Mucosa of rectum (tissue), 2 donors: ENCODE data around the gene CALB2.
"Not testable (repeated sequence)": the region's sequence is repeated elsewhere in the genome, so short reads cannot be mapped to it uniquely, and the experiment has no call there.

Source experiments
- H3K27ac ChIP-seq, 2 donors: one replicate each; pipeline ENCODE4 v1.7.0; 2013; ENCODE audit warnings: inconsistent platforms in 2 of 2, low read depth in 2 of 2, low read length in 2 of 2
- H3K27me3 ChIP-seq, 2 donors: one replicate each; pipeline ENCODE4 v1.7.0; 2013; ENCODE audit warnings: low read length in 2 of 2; ENCODE audit not compliant: control insufficient read depth in 2 of 2, insufficient read depth in 2 of 2
- H3K36me3 ChIP-seq, 2 donors: one replicate each; pipeline ENCODE4 v1.7.0; 2013; ENCODE audit warnings: low read length in 2 of 2; ENCODE audit not compliant: control insufficient read depth in 2 of 2, insufficient read depth in 2 of 2
- H3K4me1 ChIP-seq, 2 donors: one replicate each; pipeline ENCODE4 v1.7.0; 2013; ENCODE audit warnings: low read length in 2 of 2, mild to moderate bottlenecking in 1 of 2; ENCODE audit not compliant: control insufficient read depth in 2 of 2, insufficient read depth in 2 of 2
- H3K4me3 ChIP-seq, 2 donors: one replicate each; pipeline ENCODE4 v1.7.0; 2013; ENCODE audit warnings: low read length in 2 of 2
- H3K9ac ChIP-seq, 2 donors: one replicate each; pipeline ENCODE4 v1.7.0; 2013; ENCODE audit warnings: low read length in 2 of 2, low read depth in 1 of 2, mild to moderate bottlenecking in 1 of 2
- H3K9me3 ChIP-seq, 2 donors: one replicate each; pipeline ENCODE4 v1.7.0; 2013; ENCODE audit warnings: low read length in 2 of 2; ENCODE audit not compliant: control insufficient read depth in 2 of 2
- donor health status: healthy.
- donor health status: Normal muscosa, but diverticular disease.

The CALB2 gene

DNA sequence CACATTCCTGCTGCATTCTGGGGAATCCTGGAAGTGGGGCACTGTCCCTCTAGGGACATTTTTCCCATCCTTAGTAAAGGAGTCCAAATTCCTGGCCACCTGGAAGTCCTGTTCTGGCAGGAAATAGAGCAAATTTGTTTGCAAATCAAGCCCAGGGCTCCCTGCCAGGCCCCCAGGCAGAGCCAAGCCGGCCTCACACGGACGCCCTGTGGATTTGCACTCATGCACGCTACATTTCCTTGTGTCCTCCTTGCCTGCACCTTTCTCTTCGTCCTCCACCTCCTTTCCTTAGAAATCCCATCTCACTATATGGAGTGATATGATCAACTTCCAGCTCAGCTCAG is 7.0 kb upstream of the CALB2 start:
- Histone ChIP-seq H3K36me3 (no peaks in the 10 kb centered on the region), H3K4me1 (no peaks in the 10 kb centered on the region), H3K27ac (no peak overlapping the region), H3K27me3 (no peaks in the 10 kb centered on the region), H3K9ac (no peak overlapping the region), H3K9me3 (no peaks in the 10 kb centered on the region), H3K4me3 (no peak overlapping the region)

DNA sequence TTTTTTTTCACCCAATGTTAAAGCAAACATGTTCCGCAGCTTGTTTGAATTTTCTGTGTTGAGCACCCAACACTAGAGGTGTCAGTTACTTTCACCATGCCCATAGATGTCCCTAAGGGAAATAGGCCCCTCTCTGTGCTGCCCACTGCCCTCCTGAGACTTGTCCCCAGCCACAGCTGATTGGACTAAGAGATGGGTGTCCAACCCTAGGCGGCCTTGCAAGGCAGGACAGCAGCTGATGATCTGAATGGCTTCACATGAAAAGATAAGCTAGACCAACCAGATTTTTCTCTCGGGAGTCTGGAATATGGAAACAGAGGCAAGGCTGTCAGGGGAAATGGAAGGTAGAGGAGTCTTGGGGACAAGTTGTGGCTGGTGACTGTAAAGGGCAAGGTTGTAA is 6.1 kb upstream of the CALB2 start:
- Histone ChIP-seq H3K36me3 (no peaks in the 10 kb centered on the region), H3K4me1 (no peaks in the 10 kb centered on the region), H3K9ac (no peak overlapping the region), H3K27me3 (no peaks in the 10 kb centered on the region), H3K4me3 (no peak overlapping the region), H3K9me3 (no peaks in the 10 kb centered on the region), H3K27ac (no peak overlapping the region)

DNA sequence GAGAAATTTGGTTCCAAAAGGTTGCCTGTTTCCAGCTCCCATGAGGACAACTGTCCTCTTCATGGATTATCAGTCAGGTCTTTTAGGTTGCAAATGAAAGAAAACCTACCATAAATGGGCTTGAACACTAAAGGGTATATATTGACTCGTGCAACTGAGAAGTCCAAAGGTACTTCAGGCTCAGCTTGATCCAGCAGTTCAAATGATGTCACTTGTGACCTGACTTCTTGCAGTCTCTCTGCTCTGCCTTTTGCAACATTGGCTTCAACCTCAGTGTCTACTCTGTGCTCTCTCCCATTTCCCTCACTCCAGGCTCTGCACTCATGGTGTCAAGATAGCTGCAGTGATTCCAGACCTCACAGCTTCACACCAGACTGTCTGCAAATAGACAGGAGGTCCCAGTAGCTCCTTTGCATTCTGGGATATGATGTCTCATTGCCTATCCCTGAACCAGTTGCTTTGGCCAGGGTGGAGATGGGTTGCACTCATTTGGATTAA is 5.5 kb upstream of the CALB2 start:
- no peaks in the 10 kb centered on the region for H3K4me1 ChIP-seq
- no peaks in the 10 kb centered on the region for H3K9me3 ChIP-seq
- no peak overlapping the region for H3K9ac ChIP-seq
- H3K27ac ChIP-seq = no peak overlapping the region
- H3K4me3 ChIP-seq = no peak overlapping the region
- H3K27me3 ChIP-seq = no peaks in the 10 kb centered on the region
- no peaks in the 10 kb centered on the region for H3K36me3 ChIP-seq

DNA sequence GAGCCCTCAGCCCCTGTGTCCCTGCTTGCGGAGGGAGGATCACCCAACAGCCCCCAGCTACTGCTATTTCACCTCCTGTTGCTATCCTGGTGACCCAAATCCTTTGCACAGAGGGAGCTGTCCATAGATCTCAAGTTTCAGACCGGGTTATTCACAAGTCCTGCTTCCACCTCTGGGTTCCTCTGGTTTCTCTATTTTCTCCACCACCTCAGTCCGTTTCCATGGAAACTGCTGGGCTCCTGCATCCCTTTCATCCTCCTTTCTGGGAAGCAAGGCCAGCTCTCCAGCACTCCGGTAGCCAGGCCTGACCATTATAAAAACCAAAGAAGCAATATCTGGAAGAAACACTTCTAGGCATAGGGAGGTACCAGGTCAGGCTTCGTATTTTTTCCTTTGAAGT is 4.8 kb upstream of the CALB2 start:
- Histone ChIP-seq H3K27me3 (peaks cover under 1 to 3% of the 10 kb centered on the region in 2 donors), H3K4me3 (no peak overlapping the region), H3K9me3 (no peaks in the 10 kb centered on the region), H3K36me3 (no peaks in the 10 kb centered on the region), H3K9ac (no peak overlapping the region), H3K27ac (no peak overlapping the region), H3K4me1 (peaks cover 0 to 5% of the 10 kb centered on the region in 2 donors)

DNA sequence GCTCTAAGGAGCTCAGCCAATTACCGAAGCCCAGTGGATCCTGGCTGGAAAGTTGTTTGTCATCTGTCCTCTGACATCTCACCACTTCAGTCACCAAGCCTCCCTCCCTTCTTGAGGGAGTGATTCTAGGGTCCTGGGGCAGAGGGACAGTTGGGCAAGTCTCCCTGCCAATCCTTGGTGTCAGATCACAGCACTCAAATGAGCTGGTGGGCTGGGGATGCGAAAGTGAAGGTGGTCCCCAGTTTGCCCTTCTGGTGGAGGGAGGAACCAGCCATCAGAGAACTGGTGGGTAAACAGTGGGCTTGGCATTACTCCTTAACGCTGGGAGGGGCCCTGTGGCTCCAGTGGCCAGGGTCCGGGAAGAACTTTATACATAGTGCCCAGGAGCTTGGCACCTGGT is 4.4 kb upstream of the CALB2 start:
- H3K4me1 ChIP-seq = peaks cover 0 to 6% of the 10 kb centered on the region in 2 donors
- no peak overlapping the region for H3K27ac ChIP-seq

DNA sequence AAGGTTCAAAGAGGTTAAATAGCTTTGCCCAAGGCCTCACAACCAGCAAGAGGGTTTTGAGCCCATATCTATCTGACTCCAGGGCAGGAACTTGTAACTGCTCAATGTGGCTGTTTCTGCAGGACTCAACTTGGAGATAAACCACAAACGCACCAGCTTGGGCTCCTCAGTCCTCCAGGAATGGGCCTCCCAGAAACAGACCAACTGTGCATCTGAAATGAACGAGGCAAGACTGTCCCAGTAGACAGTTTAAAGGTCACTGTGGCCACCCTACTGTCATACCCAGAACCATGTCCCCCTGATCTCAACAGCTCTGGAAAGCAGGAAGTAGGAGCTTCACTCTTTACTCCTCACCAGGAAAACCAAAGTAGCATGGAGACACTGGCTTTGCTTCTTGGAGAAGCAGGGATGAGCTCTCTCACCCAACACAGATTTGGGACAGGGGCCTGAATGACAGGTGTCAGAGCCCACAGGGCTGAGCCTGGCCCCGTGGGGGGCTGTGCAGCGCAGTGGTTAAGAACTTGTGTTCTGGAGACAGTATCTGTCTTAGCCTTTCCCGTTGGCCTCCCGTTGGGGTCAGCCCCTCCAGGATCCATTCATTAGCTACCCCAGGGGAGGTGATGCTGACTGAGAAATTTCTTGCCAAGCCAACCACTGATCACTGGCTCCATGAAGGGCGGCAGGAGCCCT is 2.3 kb upstream of the CALB2 start:
- H3K36me3 ChIP-seq = no peaks in the 10 kb centered on the region
- H3K27ac ChIP-seq = no peak overlapping the region
- H3K9me3 ChIP-seq = no peaks in the 10 kb centered on the region
- H3K9ac ChIP-seq = no peak overlapping the region
- H3K27me3 ChIP-seq = peaks cover 7 to 14% of the 10 kb centered on the region in 2 donors
- peaks cover 0 to 6% of the 10 kb centered on the region in 2 donors for H3K4me1 ChIP-seq
- H3K4me3 ChIP-seq = no peak overlapping the region

More for the DNA sequence above, 4.4 kb upstream of the CALB2 start:
- H3K36me3 ChIP-seq = no peaks in the 10 kb centered on the region
- H3K27me3 ChIP-seq = peaks cover 4 to 7% of the 10 kb centered on the region in 2 donors
- H3K9me3 ChIP-seq = no peaks in the 10 kb centered on the region
- H3K4me3 ChIP-seq = no peak overlapping the region
- no peak overlapping the region for H3K9ac ChIP-seq

DNA sequence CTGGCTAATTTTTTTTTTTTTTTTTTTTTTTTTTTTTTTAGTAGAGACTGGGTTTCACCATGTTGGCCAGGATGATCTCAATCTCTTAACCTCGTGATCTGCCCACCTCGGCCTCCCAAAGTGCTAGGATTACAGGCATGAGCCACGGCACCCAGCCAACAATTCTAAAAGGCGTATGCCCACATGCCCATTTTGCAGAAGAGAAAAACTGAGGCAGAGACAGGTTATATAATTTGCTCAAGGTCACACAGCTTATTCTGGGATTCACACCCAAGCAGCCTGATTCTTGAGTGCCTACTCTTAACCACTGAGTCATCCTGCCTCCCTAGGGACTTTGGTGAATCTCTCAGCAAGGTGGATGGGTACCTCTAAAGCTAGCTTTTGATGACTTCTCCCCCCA is 1.6 kb upstream of the CALB2 start:
- not testable (repeated sequence) for H3K4me1 ChIP-seq, H3K9ac ChIP-seq, H3K36me3 ChIP-seq, H3K9me3 ChIP-seq, H3K4me3 ChIP-seq, H3K27ac ChIP-seq
- peaks cover 7 to 14% of the 10 kb centered on the region in 2 donors for H3K27me3 ChIP-seq

DNA sequence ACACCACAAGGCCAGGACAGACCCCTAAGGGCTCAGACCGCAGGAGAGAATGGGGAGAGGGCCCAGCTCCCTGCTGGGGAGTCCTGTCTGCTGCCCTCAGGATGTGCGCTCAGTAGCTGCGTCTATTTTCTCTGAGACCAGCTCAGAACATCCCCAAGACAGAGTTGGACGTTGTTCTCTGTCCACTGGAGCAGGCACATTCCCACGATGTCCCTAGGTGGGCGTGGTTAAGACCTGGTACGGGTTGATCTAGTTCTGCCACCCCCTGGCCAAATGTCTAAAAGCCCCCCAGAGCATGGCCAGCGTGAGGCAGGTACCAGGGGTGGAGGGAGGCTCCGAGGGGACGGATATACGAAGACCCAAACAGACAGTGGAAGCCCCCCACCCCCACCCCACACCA is 842 bp upstream of the CALB2 start:
- Histone ChIP-seq H3K36me3 (no peaks in the 10 kb centered on the region), H3K4me1 (peaks cover 0 to 6% of the 10 kb centered on the region in 2 donors), H3K9ac (no peak overlapping the region), H3K9me3 (no peaks in the 10 kb centered on the region), H3K27ac (no peak overlapping the region), H3K27me3 (peaks cover 7 to 14% of the 10 kb centered on the region in 2 donors), H3K4me3 (no peak overlapping the region)

DNA sequence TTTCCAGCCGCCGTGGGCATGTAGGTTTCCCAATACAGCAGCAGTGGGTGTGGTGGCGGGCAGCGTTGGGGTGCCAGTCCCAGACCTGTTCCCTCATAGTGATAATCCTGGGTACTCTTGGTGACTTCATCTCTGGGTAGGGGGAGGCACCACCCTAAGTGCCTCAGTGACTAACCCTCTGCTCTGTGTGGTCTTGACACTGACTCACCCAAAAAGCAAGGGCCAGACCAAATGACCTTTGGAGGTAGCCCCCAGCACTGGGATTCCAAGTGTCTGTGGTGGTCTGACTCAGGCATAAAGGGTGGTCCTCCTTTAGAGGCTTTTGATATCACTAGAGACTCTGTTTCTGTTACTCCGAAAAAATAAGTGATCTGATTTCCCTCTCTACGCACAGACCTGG is 908 bp downstream of the CALB2 start:
- H3K9ac ChIP-seq = no peak overlapping the region
- peaks cover 7 to 14% of the 10 kb centered on the region in 2 donors for H3K27me3 ChIP-seq
- no peaks in the 10 kb centered on the region for H3K9me3 ChIP-seq

DNA sequence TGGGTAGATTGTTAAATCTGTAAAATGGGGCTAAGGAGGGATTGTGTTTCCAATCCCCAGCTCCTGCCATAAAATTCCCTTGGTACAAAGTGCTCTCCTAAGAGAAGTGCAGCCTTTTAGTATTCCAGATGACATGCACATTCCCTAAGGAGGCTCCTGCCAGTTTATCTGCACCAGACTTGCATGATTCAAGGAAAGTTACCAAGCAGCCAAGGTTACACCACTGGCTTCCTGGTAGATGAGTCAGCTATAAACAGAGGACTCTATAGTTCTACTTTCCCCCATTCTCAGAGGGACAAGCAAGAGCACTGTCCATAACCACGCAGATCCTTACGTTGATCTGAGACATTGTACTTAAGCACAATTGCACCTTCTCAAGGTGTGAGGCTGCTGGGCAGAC is 1.9 kb downstream of the CALB2 start:
- Histone ChIP-seq H3K4me3 (no peak overlapping the region), H3K36me3 (no peaks in the 10 kb centered on the region), H3K9ac (no peak overlapping the region), H3K27me3 (peaks cover 7 to 14% of the 10 kb centered on the region in 2 donors), H3K4me1 (peaks cover 0 to 6% of the 10 kb centered on the region in 2 donors), H3K27ac (no peak overlapping the region), H3K9me3 (no peaks in the 10 kb centered on the region)

More for the DNA sequence above, 908 bp downstream of the CALB2 start:
- Histone ChIP-seq H3K4me3 (no peak overlapping the region), H3K27ac (no peak overlapping the region), H3K4me1 (peaks cover 0 to 6% of the 10 kb centered on the region in 2 donors), H3K36me3 (no peaks in the 10 kb centered on the region)
